H7 (cell line): ENCODE data around the gene HYAL3. TPM values are rescaled to one million over a fixed set of nuclear protein-coding genes. Genes with fewer than 3 reads are reported as not detected.
"Not testable (repeated sequence)": the region's sequence is repeated elsewhere in the genome, so short reads cannot be mapped to it uniquely, and the experiment has no call there.

Experiments used
- DNase-seq: peaks from one replicate; pipeline ENCODE4 v3.0.0; 2012
- H3K27me3 ChIP-seq: 2 replicates; pipeline ENCODE4 v1.6.0; 2011; ENCODE audit warnings: mild to moderate bottlenecking, low read length; ENCODE audit not compliant: control insufficient read depth, insufficient read depth
- H3K36me3 ChIP-seq: replicated peaks from 2 replicates; pipeline ENCODE4 v1.5.1; 2011; ENCODE audit warnings: low read length; ENCODE audit not compliant: control insufficient read depth, insufficient read depth
- H3K4me3 ChIP-seq: 2 replicates; pipeline ENCODE4 v1.5.1; 2011; ENCODE audit warnings: low read depth, mild to moderate bottlenecking, control low read depth, low read length, moderate library complexity; ENCODE audit not compliant: insufficient read depth
- total RNA-seq: library from RNA; depleted of rRNA; stranded (reverse); fragments of >200 nt; shearing (Covaris generic); gene quantifications from 2 replicates; pipeline ENCODE4 v1.2.3, GENCODE V29; 2014

HYAL3 gene
- total RNA-seq, 1 experiment from 2014 or later: 5.7 TPM

- Histone ChIP-seq H3K36me3 (no peaks in the 10 kb centered on the region), H3K27me3 (no peaks in the 10 kb centered on the region), H3K4me3 (0 out of 2 replicates have a peak overlapping the region, but pooled peaks have one; percentile 2)
- DNase-seq: peak; percentile 85
These were observed 31.8 kb downstream of the HYAL3 start for GRCh38 chr3:50267280-50267913.

GRCh38 chr3:50266836-50267235 is 32.4 kb downstream of the HYAL3 start:
- H3K4me3 ChIP-seq: no peak overlapping the region
- no peaks in the 10 kb centered on the region for H3K36me3 ChIP-seq
- DNase-seq: no peak
- no peaks in the 10 kb centered on the region for H3K27me3 ChIP-seq

- no peak overlapping the region for H3K4me3 ChIP-seq
- no peak for DNase-seq
- H3K36me3 ChIP-seq: no peaks in the 10 kb centered on the region
- no peaks in the 10 kb centered on the region for H3K27me3 ChIP-seq
These were observed 33.2 kb downstream of the HYAL3 start for GRCh38 chr3:50266017-50266416.

GRCh38 chr3:50265571-50265970 is 33.6 kb downstream of the HYAL3 start:
- no peak for DNase-seq
- H3K27me3 ChIP-seq: no peaks in the 10 kb centered on the region
- no peaks in the 10 kb centered on the region for H3K36me3 ChIP-seq
- no peak overlapping the region for H3K4me3 ChIP-seq

GRCh38 chr3:50264964-50265485 is 34.2 kb downstream of the HYAL3 start:
- H3K4me3 ChIP-seq: no peak overlapping the region
- no peaks in the 10 kb centered on the region for H3K36me3 ChIP-seq
- DNase-seq: no peak
- H3K27me3 ChIP-seq: no peaks in the 10 kb centered on the region

- peak; percentile 98 for DNase-seq
- Histone ChIP-seq H3K4me3 (no peak overlapping the region), H3K36me3 (no peaks in the 10 kb centered on the region), H3K27me3 (no peaks in the 10 kb centered on the region)
These were observed 34.7 kb downstream of the HYAL3 start for GRCh38 chr3:50264383-50264963.

GRCh38 chr3:50263478-50264382 is 35.5 kb downstream of the HYAL3 start:
- no peak for DNase-seq
- no peak overlapping the region for H3K4me3 ChIP-seq
- H3K36me3 ChIP-seq: no peaks in the 10 kb centered on the region
- H3K27me3 ChIP-seq: no peaks in the 10 kb centered on the region

GRCh38 chr3:50262778-50263177 is 36.4 kb downstream of the HYAL3 start:
- no peak for DNase-seq
- Histone ChIP-seq H3K4me3 (no peak overlapping the region), H3K36me3 (peaks cover 2% of the 10 kb centered on the region), H3K27me3 (no peaks in the 10 kb centered on the region)

GRCh38 chr3:50262200-50262599 is 37.0 kb downstream of the HYAL3 start:
- not testable (repeated sequence) for DNase-seq, H3K36me3 ChIP-seq, H3K4me3 ChIP-seq, H3K27me3 ChIP-seq

GRCh38 chr3:50261505-50261904 is 37.7 kb downstream of the HYAL3 start:
- H3K27me3 ChIP-seq: no peaks in the 10 kb centered on the region
- no peak for DNase-seq
- H3K4me3 ChIP-seq: no peak overlapping the region
- peaks cover 12% of the 10 kb centered on the region for H3K36me3 ChIP-seq

GRCh38 chr3:50260942-50261441 is 38.2 kb downstream of the HYAL3 start:
- H3K27me3 ChIP-seq: no peaks in the 10 kb centered on the region
- H3K4me3 ChIP-seq: peak overlapping the region; percentile 51; the same call in 1 of the 2 replicates
- no peak for DNase-seq
- peaks cover 17% of the 10 kb centered on the region for H3K36me3 ChIP-seq

GRCh38 chr3:50260027-50260941 is 38.9 kb downstream of the HYAL3 start:
- peaks cover 17% of the 10 kb centered on the region for H3K36me3 ChIP-seq
- no peaks in the 10 kb centered on the region for H3K27me3 ChIP-seq
- DNase-seq: peak; percentile 99
- peak overlapping the region; percentile 51 for H3K4me3 ChIP-seq

GRCh38 chr3:50259432-50260026 is 39.7 kb downstream of the HYAL3 start:
- Histone ChIP-seq H3K36me3 (peaks cover 19% of the 10 kb centered on the region), H3K27me3 (no peaks in the 10 kb centered on the region), H3K4me3 (no peak overlapping the region)
- no peak for DNase-seq
